ENCODE data around the gene TPPP. TPM values are rescaled to one million over a fixed set of nuclear protein-coding genes. Genes with fewer than 3 reads are reported as not detected.

TPPP gene
- total RNA-seq, 1 experiment from 2014 or later = 3.9 TPM

DNA sequence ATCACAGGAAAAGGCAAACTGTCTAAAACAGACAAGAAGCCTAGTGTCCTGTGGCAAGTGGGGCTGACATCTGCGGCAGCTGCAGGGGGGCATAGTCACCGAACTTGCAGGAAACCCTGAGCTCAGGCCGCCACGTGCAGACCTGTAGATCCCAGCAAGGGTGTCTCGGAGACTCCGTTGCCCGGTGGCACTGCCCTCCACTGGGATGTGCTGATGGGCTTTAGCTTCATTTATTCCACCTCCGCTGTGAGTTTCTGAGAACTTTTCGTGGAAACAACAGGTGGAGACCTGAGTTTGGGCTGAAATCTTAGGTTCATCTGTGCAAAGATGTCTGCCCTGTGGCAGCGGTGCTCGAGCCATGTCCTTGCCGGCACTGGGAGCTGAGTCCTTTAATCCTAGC lies 59.0 kb downstream of the TPPP start:
- Histone ChIP-seq H3K9ac (ENCODE audit: low read length) (no peak overlapping the region), H3K4me3 (replicated peaks in 1 of 2; ENCODE audit: low read depth in 1 of 2, low read length in 2 of 2) (no peak overlapping the region), H3K27me3 (ENCODE audit: insufficient read depth, low read length) (no peaks in the 10 kb centered on the region), H3K4me1 (ENCODE audit: control insufficient read depth in 1 of 2, insufficient read depth in 2 of 2, low read length in 2 of 2) (no peaks in the 10 kb centered on the region), H3K9me3 (ENCODE audit: control insufficient read depth in 1 of 2, insufficient read depth in 1 of 2, low read depth in 1 of 2, low read length in 2 of 2) (no peaks in the 10 kb centered on the region), H4K20me1 (ENCODE audit: insufficient read depth) (no peaks in the 10 kb centered on the region), H3K36me3 (ENCODE audit: control insufficient read depth in 1 of 2, insufficient read depth in 2 of 2, low read length in 2 of 2) (peaks cover 18 to 37% of the 10 kb centered on the region in 2 experiments), H3K27ac (ENCODE audit: low read depth, low read length) (no peak overlapping the region), H2AFZ (ENCODE audit: low read depth, low read length, poor library complexity, severe bottlenecking) (no peak overlapping the region), H3K79me2 (ENCODE audit: insufficient read depth, low read length) (peaks cover 4% of the 10 kb centered on the region), H3K9me2 (ENCODE audit: insufficient read depth) (no peaks in the 10 kb centered on the region), H3K4me2 (ENCODE audit: low read length) (no peak overlapping the region)
- POLR2A ChIA-PET = no interaction called here
- TF ChIP-seq ZNF274 (IDR thresholded peaks at IDR 0.05; ENCODE audit: low read depth, low read length) (no peak), SRF (IDR thresholded peaks at IDR 0.05; ENCODE audit: low read depth) (no peak), SIN3A (IDR thresholded peaks at IDR 0.05; ENCODE audit: low read depth) (no peak), CBX3 (IDR thresholded peaks at IDR 0.05; ENCODE audit: low read depth) (no peak), POLR2A (IDR thresholded peaks at IDR 0.05; ENCODE audit: borderline replicate concordance, extremely low read depth, insufficient read depth, insufficient read length) (no peak), JUND (IDR thresholded peaks at IDR 0.05) (no peak)
- TF ChIP-seq, protein P1, sequence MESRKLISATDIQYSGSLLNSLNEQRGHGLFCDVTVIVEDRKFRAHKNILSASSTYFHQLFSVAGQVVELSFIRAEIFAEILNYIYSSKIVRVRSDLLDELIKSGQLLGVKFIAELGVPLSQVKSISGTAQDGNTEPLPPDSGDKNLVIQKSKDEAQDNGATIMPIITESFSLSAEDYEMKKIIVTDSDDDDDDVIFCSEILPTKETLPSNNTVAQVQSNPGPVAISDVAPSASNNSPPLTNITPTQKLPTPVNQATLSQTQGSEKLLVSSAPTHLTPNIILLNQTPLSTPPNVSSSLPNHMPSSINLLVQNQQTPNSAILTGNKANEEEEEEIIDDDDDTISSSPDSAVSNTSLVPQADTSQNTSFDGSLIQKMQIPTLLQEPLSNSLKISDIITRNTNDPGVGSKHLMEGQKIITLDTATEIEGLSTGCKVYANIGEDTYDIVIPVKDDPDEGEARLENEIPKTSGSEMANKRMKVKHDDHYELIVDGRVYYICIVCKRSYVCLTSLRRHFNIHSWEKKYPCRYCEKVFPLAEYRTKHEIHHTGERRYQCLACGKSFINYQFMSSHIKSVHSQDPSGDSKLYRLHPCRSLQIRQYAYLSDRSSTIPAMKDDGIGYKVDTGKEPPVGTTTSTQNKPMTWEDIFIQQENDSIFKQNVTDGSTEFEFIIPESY (IDR thresholded peaks at IDR 0.05; ENCODE audit: extremely low read depth, insufficient replicate concordance, low read length) = no peak
- TF ChIP-seq, protein P2, sequence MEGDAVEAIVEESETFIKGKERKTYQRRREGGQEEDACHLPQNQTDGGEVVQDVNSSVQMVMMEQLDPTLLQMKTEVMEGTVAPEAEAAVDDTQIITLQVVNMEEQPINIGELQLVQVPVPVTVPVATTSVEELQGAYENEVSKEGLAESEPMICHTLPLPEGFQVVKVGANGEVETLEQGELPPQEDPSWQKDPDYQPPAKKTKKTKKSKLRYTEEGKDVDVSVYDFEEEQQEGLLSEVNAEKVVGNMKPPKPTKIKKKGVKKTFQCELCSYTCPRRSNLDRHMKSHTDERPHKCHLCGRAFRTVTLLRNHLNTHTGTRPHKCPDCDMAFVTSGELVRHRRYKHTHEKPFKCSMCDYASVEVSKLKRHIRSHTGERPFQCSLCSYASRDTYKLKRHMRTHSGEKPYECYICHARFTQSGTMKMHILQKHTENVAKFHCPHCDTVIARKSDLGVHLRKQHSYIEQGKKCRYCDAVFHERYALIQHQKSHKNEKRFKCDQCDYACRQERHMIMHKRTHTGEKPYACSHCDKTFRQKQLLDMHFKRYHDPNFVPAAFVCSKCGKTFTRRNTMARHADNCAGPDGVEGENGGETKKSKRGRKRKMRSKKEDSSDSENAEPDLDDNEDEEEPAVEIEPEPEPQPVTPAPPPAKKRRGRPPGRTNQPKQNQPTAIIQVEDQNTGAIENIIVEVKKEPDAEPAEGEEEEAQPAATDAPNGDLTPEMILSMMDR (IDR thresholded peaks at IDR 0.05 in 2 of 3, conservative IDR thresholded peaks at IDR 0.05 in 1 of 3; ENCODE audit: borderline replicate concordance in 1 of 3, insufficient read depth in 1 of 3, low read depth in 2 of 3, low read length in 2 of 3) = no peak
- TF ChIP-seq, protein P3, sequence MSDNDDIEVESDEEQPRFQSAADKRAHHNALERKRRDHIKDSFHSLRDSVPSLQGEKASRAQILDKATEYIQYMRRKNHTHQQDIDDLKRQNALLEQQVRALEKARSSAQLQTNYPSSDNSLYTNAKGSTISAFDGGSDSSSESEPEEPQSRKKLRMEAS (IDR thresholded peaks at IDR 0.05) = no peak
- CTCF ChIA-PET = no interaction called here
- no TSS peak for BruUV-seq (replicated peaks)
- intact Hi-C loops (cut with micrococcal nuclease) = no loop called here
- RAD21 ChIA-PET (ENCODE audit: low non-redundant PET in 1 of 2, low total read pairs in 2 of 2, uncharacterized antibody in 2 of 2, unreplicated experiment in 2 of 2) = no interaction called here
- no peak for DNase-seq (ENCODE audit: low read depth, low spot score)
- no peak for ATAC-seq
